ENCODE results near the gene DBNDD1. TPM values are rescaled to one million over a fixed set of nuclear protein-coding genes. Genes with fewer than 3 reads are reported as not detected.

Gene DBNDD1
- total RNA-seq, 6 experiments from 2014 or later = 2.6 to 17.5 (median 7.6) TPM

DNA sequence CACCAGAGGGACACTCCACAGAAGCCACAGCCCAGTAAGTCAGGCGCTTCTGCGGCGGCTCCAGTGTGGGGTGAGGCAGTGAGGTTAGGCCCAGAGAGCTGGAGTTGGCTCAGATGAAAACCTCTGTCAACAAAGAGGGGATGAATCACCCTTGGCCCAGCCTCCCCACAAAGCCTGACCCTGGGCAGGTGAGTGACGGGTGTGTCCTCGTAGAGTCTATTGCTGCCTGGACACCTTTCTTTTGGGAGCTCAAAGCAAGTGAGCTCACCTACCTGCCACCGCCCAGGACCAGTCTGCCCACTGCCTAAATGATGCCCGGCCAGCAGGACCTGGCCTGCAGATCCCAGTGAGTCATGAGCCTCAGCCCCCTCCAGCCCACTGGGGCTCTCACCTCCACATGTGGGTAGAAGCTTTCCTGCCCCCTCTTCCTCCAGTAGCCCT, 24.9 kb upstream of the DBNDD1 start:
- Histone ChIP-seq H3K9me3 (no peaks in the 10 kb centered on the region), H3K27me3 (no peaks in the 10 kb centered on the region), H3K4me1 (peaks cover 0 to 14% (median 0%) of the 10 kb centered on the region in 4 donors), H3K4me3 (no peak overlapping the region), H3K27ac (no peak overlapping the region), H3K36me3 (peaks cover 0 to 15% (median 3%) of the 10 kb centered on the region in 4 donors)
- TF ChIP-seq CTCF (IDR thresholded peaks at IDR 0.05) (no peak), POLR2A (IDR thresholded peaks at IDR 0.05) (no peak)
- ATAC-seq (peak in 1 of 4 donors; percentile 41), DNase-seq (peak in 1 of 3 donors; percentile 53)
- 45% methylated on average over 2 of the region's 7 CpGs for WGBS (ENCODE audit: insufficient coverage, low coverage, low lambda C conversion rate, missing lambda C conversion rate)
- intact Hi-C loops (cut with DNase I) = no loop called here

DNA sequence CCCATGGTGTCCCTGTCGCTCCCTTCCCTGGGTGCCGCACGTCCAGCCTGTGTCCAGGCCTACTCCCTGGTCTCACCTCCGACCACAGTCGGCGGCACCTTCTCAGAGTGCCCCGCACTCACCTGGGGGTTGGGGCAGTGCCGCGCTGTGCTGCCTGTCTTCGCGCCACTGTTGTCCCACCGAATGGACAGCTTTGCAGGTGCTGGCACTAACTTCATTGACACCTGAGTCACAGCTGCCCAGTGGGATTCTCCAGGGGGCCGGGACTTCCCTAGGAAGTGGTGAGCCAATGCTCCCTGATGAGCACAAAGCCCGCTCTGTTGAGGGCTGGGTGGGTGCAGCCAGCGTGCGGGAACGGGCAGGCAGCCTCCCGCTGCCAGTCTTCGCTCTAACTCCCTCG, 24.3 kb upstream of the DBNDD1 start:
- Histone ChIP-seq H3K4me3 (no peak overlapping the region), H3K27ac (no peak overlapping the region), H3K36me3 (peaks cover 0 to 15% (median 3%) of the 10 kb centered on the region in 4 donors), H3K9me3 (no peaks in the 10 kb centered on the region), H3K4me1 (peaks cover 0 to 14% (median 0%) of the 10 kb centered on the region in 4 donors), H3K27me3 (no peaks in the 10 kb centered on the region)
- TF ChIP-seq CTCF (IDR thresholded peaks at IDR 0.05) = no peak
- no peak for TF ChIP-seq POLR2A (IDR thresholded peaks at IDR 0.05)
- intact Hi-C loops (cut with DNase I) = no loop called here
- WGBS (ENCODE audit: insufficient coverage, low coverage, low lambda C conversion rate, missing lambda C conversion rate) = no CpG with 5 or more reads among the region's 20 CpGs
- DNase-seq = no peak
- no peak for ATAC-seq

DNA sequence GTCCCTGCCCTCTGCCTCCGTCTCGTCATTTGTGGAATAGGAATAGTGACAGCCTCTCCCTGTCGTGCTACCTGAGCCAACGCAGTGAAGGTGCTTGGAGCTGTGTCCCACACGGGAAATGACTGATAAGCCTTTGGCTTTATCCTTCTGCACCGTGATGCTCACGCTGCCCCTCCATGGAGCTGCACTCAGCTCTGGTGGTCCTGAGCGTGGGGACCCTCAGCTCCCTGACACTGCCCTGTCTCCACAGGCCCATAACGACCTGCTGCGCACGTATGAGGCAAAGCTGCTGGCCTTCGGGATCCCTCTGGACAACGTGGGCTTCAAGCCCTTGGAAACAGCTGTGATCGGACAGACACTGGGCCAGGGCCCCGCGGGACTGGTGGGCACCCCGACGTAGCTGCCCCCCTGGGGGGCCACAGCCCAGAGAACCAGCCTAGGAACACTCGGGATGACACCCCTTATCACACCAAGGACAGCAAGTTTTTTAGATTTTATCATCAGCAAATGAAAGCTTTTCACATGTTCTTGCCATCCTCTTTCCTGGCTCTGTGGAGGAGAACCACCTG, 23.8 kb upstream of the DBNDD1 start:
- DNase-seq = no peak
- peaks cover 0 to 14% (median 0%) of the 10 kb centered on the region in 4 donors for H3K4me1 ChIP-seq

DNA sequence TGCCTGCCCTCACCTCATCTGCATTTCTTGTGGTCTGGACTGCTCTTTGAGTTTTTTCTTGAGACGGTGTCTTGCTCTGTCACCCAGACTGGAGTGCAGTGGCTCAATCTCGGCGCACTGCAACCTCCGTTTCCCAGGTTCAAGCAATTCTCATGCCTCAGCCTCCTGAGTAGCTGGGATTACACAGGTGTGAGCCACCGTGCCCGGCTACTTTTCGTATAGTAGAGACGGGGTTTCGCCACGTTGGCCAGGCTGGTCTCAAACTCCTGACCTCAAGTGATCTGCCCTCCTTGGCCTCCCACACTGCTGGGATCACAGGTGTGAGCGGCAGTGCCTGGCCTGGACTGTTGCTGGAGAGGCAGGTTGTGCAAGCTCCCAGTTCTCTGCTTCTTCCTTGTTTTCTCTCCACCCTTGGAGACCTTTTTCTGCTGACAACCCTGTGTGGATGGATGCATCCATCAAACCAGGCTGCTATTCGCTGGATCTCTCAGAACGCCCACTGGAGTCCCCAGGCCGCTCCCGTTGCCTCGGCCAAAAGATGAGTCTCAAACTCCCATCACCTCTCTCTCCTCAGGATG, 22.7 kb upstream of the DBNDD1 start:
- no peak for TF ChIP-seq POLR2A (IDR thresholded peaks at IDR 0.05)
- peaks cover 0 to 8% (median 0%) of the 10 kb centered on the region in 4 donors for H3K4me1 ChIP-seq
- WGBS (ENCODE audit: insufficient coverage, low coverage, low lambda C conversion rate, missing lambda C conversion rate) = 53% methylated on average over 6 of the region's 16 CpGs
- H3K27ac ChIP-seq = no peak overlapping the region
- ATAC-seq (no peak), DNase-seq (no peak)
- no peak overlapping the region for H3K4me3 ChIP-seq
- H3K36me3 ChIP-seq = peaks cover 0 to 18% (median 3%) of the 10 kb centered on the region in 4 donors
- intact Hi-C loops (cut with DNase I) = no loop called here
- H3K27me3 ChIP-seq = no peaks in the 10 kb centered on the region
- H3K9me3 ChIP-seq = no peaks in the 10 kb centered on the region

More for the DNA sequence above, 23.8 kb upstream of the DBNDD1 start:
- Histone ChIP-seq H3K4me3 (no peak overlapping the region), H3K27me3 (no peaks in the 10 kb centered on the region), H3K27ac (no peak overlapping the region), H3K36me3 (peaks cover 0 to 15% (median 3%) of the 10 kb centered on the region in 4 donors), H3K9me3 (no peaks in the 10 kb centered on the region)
- WGBS (ENCODE audit: insufficient coverage, low coverage, low lambda C conversion rate, missing lambda C conversion rate) = 87% methylated on average over 12 of the region's 19 CpGs
- no peak for TF ChIP-seq POLR2A (IDR thresholded peaks at IDR 0.05)
- no peak for TF ChIP-seq CTCF (IDR thresholded peaks at IDR 0.05)
- intact Hi-C loops (cut with DNase I) = no loop called here
- ATAC-seq = no peak
